GOT3 (cell line): ENCODE data around the gene XYLT1.

Source experiments
- DNase-seq: peaks from one replicate; lab custom pipeline; 2025; ENCODE audit warnings: mixed read lengths; lab: John Stamatoyannopoulos, UW

The XYLT1 gene

DNA sequence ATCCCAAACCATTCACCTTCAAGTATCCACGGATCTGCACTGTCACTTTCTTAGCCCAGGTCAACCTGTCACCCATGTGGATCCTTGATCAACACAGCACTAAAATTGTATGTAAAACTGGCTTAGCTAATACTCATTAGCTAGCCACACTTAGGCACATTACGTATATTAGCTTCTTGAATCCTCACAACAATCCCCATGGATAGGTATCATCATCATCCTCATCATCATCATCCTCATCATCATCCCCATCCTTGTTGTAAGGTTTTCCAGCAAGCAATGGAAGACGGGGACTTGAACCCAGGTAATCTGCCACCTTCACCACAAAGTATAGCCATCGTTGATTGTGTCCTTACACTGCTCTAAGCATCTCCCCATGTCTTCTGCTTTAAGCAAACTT, 184.3 kb downstream of the XYLT1 start:
- no peak for DNase-seq

DNA sequence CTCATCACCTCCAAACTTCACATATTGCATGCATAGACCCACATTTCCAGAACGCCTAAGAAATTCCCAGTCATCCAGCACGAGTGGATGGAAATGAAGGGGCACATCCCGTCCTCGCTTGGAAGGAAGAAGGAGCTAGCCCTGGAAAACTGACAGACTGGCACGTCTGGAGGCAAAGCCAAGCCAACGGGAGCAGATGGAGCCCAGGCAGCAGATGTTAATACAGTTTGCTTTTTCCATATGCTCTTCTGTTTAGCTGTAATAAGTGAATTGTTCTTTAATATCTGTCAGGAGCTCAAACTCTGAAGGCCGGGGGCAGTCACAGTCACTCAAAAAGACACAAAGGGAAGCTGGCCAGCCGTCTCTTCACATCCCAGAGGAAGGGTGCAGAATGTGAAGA, 187.7 kb downstream of the XYLT1 start:
- no peak for DNase-seq

GRCh38 chr16:17282247-17282646, 188.5 kb downstream of the XYLT1 start:
- no peak for DNase-seq

- DNase-seq = no peak
Observed at GRCh38 chr16:17281052-17281451, 189.7 kb downstream of the XYLT1 start.

- no peak for DNase-seq
Observed at GRCh38 chr16:17278988-17279387, 191.8 kb downstream of the XYLT1 start.

DNA sequence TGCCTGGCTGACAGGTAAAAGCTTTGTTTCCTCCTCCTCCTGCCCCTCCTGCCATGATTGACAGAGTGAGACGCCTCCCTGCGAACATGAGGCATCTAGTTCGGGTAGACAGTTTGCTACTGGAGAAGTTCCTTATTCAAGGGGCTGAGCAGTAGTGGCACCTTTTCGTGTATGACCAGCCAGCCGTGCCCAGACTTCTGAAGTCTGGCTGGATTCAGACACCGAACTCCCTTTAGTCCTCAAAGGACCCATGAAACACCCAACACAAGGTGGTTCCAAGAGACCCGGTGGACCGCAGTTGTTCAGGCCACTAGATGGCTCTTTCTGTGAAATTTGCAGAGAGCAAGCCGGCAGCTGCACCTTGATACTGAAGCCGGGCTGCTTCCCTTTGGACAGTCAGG, 192.8 kb downstream of the XYLT1 start:
- no peak for DNase-seq

DNA sequence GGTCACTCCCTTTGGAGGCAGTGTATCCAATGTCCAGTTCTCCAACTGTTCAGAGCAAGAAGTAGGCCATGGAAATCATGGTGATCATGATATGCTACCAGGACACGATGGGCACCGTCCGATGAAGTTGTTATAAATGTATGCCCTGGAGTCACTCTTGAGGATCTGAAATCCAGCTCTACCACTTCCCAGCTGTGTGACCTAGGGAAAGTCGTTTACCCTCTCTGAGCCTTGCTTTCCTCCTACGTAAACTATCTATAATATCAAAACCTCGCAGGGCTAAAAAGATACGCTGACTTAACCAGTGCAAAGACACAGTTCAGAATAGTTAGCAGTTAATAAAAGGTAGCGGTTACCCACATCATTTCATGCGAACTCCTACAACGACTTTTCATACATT, 194.2 kb downstream of the XYLT1 start:
- no peak for DNase-seq

DNA sequence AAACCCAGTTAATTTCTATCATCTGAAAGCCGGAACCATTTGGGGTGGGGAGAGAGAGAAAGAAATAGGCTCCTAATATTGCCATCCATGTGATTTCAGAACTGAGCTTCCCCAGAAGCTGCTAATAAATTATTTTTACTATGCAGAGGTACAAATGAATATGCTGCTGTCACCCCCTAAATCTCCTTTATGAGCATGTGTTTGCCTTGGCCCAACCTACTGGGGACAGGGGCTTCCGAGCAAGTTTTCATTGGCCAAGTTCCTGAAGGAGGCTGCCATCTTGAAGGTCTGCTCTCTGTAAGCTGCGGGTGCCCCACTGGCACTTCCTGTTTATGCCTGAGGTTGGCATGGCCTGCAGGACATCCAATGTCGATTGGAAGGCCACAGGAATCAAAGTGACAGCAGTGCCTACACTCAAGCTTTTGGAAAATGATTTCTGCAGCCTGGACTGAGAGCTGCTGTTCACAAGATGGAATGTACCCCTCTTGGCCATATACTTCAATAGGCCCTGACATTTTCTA, 194.7 kb downstream of the XYLT1 start:
- DNase-seq = no peak

- no peak for DNase-seq
Observed at GRCh38 chr16:17275076-17276009, 195.4 kb downstream of the XYLT1 start.

GRCh38 chr16:17273142-17273561, 197.6 kb downstream of the XYLT1 start:
- DNase-seq = no peak

- no peak for DNase-seq
Observed at GRCh38 chr16:17272716-17273115, 198.0 kb downstream of the XYLT1 start.

DNA sequence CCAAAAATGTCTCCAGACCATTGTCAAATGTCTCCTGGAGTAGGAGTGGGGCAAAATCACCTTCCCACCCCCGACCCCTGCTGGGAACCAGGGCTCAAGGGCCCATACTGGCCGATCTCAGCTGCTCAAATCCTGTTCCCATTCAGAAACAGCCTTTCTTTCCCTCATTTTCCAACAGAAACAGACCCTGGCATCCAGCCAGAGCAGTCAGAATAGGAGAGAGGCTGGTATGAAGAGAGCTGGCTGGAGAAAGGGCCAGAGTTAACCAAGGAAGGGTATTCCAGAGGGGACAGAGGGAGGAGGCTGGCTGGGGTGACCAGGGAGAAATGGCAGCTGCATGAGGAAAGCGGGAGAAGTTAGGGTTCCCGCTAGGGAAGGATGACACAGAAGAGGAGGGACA, 199.1 kb downstream of the XYLT1 start:
- no peak for DNase-seq

DNA sequence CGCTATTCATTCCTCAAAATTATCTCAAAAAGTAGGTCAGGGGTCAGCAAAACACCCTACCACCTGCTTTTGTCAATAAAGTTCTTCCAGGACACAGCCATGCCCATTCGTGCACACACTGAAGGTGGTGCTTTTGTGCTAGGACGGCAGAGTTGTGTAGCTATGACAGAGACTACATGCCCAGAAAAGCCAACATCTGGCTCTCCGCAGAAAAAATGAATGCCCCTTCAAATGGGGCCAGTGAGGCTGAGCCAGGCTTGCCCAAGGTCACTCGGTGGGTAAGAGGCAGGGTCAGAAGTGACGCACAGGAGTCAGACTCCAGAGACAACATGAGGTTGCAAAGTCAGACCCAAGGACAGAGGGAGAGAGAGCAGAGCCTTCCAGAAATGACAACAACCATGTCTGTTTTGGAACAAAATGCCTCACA, 200.1 kb downstream of the XYLT1 start:
- DNase-seq = no peak

DNA sequence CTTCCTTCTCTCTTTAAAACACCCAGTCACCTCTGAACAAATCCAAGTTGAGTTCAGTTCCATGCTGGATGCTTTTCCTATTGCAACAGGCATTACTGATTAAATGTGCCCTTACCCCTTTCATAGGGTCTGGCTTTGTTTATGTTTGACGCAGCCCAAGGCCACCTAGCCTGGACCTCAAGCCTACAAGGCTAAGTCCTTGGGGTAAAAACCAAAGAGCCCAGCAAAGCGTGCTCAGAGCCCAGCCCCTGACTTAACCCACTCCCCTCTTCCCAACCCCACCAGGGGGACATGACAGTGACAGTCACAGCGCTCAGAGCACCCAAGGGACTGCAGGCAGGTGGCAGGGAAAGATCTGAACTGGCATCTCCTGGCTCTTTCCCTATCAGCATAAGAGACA, 200.6 kb downstream of the XYLT1 start:
- no peak for DNase-seq

DNA sequence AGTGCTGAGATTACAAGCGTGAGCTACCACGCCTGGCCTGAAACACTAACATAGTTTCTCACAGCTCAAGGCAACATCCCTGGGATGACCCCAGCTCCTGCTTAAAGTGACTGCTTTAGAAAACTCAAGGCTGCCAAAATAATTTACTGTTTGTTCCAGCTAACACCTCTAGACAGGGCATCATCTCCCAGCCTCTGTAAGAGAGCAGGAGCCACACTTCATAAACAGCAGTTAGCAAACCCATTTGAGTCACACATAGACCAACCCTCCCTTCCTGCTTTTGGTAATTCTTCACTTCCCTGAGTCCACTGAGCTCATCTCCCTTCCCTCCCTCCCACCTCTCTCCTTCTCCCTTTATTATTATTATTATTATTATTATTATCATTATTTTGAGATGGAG, 201.3 kb downstream of the XYLT1 start:
- DNase-seq = no peak

GRCh38 chr16:17266608-17267313, 204.0 kb downstream of the XYLT1 start:
- DNase-seq = no peak

- no peak for DNase-seq
Observed at GRCh38 chr16:17265154-17265553, 205.6 kb downstream of the XYLT1 start.

- no peak for DNase-seq
Observed at GRCh38 chr16:17261197-17261858, 209.4 kb downstream of the XYLT1 start.

GRCh38 chr16:17260276-17260849, 210.4 kb downstream of the XYLT1 start:
- DNase-seq = no peak

- no peak for DNase-seq
Observed at GRCh38 chr16:17259751-17260270, 210.9 kb downstream of the XYLT1 start.

GRCh38 chr16:17258848-17259713, 211.7 kb downstream of the XYLT1 start:
- DNase-seq = no peak
